ENCODE measurements around the gene TESK1.

DNA sequence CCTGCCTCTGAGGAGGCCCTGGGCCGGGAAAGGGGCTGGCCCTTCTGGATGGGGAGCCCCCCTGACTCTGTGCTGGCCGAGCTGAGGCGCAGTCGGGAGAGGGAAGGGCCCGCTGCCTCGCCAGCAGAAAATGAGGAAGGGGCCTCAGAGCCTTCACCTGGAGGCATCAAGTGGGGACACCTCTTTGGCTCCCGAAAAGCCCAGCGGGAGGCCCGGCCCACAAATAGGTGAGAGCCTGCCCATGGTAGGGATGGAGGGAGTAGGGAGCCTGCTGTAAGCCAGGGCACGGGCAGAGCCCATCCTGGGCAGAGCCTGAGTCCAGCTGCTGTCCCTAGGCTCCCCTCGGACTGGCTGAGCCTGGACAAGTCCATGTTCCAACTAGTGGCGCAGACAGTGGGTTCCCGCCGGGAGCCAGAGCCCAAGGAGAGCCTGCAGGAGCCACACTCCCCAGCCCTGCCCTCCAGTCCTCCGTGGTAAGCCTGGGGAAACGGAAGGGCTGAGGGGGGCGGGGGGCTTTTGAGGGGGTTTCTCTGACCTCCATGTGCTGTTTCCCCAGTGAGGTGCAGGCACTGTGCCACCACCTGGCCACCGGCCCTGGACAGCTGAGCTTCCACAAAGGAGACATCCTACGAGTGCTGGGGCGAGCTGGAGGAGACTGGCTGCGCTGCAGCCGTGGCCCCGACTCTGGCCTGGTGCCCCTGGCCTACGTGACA, 44.3 kb upstream of the TESK1 start:
- TF ChIP-seq CTCF (IDR thresholded peaks at IDR 0.05) (no peak), EZH2 (IDR thresholded peaks at IDR 0.05) (no peak)

All from neural progenitor cell (in vitro differentiated cells).